ENCODE measurements around the gene EMC6.
"Not testable (repeated sequence)": the region's sequence is repeated elsewhere in the genome, so short reads cannot be mapped to it uniquely, and the experiment has no call there.

GRCh38 chr17:3702041-3702539, 33.5 kb downstream of the EMC6 start:
- TF ChIP-seq, protein P1, sequence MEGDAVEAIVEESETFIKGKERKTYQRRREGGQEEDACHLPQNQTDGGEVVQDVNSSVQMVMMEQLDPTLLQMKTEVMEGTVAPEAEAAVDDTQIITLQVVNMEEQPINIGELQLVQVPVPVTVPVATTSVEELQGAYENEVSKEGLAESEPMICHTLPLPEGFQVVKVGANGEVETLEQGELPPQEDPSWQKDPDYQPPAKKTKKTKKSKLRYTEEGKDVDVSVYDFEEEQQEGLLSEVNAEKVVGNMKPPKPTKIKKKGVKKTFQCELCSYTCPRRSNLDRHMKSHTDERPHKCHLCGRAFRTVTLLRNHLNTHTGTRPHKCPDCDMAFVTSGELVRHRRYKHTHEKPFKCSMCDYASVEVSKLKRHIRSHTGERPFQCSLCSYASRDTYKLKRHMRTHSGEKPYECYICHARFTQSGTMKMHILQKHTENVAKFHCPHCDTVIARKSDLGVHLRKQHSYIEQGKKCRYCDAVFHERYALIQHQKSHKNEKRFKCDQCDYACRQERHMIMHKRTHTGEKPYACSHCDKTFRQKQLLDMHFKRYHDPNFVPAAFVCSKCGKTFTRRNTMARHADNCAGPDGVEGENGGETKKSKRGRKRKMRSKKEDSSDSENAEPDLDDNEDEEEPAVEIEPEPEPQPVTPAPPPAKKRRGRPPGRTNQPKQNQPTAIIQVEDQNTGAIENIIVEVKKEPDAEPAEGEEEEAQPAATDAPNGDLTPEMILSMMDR (optimal IDR thresholded peaks at IDR 0.05 in 1 of 3, IDR thresholded peaks at IDR 0.05 in 1 of 3, conservative IDR thresholded peaks at IDR 0.05 in 1 of 3; ENCODE audit: extremely low read depth in 1 of 3, insufficient read depth in 2 of 3, low read length in 3 of 3), result not testable (repeated sequence)
- TF ChIP-seq EZH2 (IDR thresholded peaks at IDR 0.05; ENCODE audit: low read length), result not testable (repeated sequence)

All from keratinocyte (primary cell).